H1 (cell line): ENCODE measurements around the gene PLAA. TPM values are rescaled to one million over a fixed set of nuclear protein-coding genes. Genes with fewer than 3 reads are reported as not detected.

ENCODE experiments used
- SIRT6 ChIP-seq: IDR thresholded peaks from one replicate; pipeline ENCODE4 v1.7.1; 2012; ENCODE audit warnings: low read length, inconsistent platforms
- TAF7 ChIP-seq: optimal IDR thresholded peaks from 2 replicates; pipeline ENCODE3; 2011; ENCODE audit warnings: low read depth, mild to moderate bottlenecking, inconsistent platforms, low read length, moderate library complexity, borderline replicate concordance
- polyA plus RNA-seq, 7 experiments: library from polyadenylated mRNA; depleted of rRNA in 3 of 7; stranded (reverse) in 5 of 7; unstranded in 2 of 7; fragments of >200 nt in 5 of 7; fragments of 200-250 nt in 2 of 7; gene quantifications; 1 replicate in 5 of 7; 2 replicates in 1 of 7; 4 replicates in 1 of 7; pipeline versions ENCODE4 v1.2.1 to v1.2.3, GENCODE V29; 2011 to 2013; ENCODE audit warnings: missing spikeins in 2 of 7, mixed read lengths in 2 of 7
- total RNA-seq: library from RNA; stranded (reverse); fragmentation: NEBNext Ultra II Directional; extraction: Animal tissue kit (Norgen Biotek cat#: 25700); gene quantifications from 2 replicates; pipeline ENCODE4 v1.2.1, GENCODE V29; 2021
- TF ChIP-seq, protein P1 (sequence below): fragments of 300-600 bp; sonication (generic); IDR thresholded peaks from 2 replicates; pipeline ENCODE4 v1.7.1; 2012; ENCODE audit warnings: low read length, moderate library complexity, mild to moderate bottlenecking, inconsistent platforms; ENCODE audit not compliant: insufficient replicate concordance

The PLAA gene
- total and polyA plus RNA-seq, 2 of the 8 experiments (the other 6 are each of a cell fraction or from before 2014, with no cell fraction given): 19.2 to 64.2 TPM

GRCh38 chr9:26956860-26957233 lies 9.8 kb upstream of the PLAA start (continued):
- TF ChIP-seq, protein P1, sequence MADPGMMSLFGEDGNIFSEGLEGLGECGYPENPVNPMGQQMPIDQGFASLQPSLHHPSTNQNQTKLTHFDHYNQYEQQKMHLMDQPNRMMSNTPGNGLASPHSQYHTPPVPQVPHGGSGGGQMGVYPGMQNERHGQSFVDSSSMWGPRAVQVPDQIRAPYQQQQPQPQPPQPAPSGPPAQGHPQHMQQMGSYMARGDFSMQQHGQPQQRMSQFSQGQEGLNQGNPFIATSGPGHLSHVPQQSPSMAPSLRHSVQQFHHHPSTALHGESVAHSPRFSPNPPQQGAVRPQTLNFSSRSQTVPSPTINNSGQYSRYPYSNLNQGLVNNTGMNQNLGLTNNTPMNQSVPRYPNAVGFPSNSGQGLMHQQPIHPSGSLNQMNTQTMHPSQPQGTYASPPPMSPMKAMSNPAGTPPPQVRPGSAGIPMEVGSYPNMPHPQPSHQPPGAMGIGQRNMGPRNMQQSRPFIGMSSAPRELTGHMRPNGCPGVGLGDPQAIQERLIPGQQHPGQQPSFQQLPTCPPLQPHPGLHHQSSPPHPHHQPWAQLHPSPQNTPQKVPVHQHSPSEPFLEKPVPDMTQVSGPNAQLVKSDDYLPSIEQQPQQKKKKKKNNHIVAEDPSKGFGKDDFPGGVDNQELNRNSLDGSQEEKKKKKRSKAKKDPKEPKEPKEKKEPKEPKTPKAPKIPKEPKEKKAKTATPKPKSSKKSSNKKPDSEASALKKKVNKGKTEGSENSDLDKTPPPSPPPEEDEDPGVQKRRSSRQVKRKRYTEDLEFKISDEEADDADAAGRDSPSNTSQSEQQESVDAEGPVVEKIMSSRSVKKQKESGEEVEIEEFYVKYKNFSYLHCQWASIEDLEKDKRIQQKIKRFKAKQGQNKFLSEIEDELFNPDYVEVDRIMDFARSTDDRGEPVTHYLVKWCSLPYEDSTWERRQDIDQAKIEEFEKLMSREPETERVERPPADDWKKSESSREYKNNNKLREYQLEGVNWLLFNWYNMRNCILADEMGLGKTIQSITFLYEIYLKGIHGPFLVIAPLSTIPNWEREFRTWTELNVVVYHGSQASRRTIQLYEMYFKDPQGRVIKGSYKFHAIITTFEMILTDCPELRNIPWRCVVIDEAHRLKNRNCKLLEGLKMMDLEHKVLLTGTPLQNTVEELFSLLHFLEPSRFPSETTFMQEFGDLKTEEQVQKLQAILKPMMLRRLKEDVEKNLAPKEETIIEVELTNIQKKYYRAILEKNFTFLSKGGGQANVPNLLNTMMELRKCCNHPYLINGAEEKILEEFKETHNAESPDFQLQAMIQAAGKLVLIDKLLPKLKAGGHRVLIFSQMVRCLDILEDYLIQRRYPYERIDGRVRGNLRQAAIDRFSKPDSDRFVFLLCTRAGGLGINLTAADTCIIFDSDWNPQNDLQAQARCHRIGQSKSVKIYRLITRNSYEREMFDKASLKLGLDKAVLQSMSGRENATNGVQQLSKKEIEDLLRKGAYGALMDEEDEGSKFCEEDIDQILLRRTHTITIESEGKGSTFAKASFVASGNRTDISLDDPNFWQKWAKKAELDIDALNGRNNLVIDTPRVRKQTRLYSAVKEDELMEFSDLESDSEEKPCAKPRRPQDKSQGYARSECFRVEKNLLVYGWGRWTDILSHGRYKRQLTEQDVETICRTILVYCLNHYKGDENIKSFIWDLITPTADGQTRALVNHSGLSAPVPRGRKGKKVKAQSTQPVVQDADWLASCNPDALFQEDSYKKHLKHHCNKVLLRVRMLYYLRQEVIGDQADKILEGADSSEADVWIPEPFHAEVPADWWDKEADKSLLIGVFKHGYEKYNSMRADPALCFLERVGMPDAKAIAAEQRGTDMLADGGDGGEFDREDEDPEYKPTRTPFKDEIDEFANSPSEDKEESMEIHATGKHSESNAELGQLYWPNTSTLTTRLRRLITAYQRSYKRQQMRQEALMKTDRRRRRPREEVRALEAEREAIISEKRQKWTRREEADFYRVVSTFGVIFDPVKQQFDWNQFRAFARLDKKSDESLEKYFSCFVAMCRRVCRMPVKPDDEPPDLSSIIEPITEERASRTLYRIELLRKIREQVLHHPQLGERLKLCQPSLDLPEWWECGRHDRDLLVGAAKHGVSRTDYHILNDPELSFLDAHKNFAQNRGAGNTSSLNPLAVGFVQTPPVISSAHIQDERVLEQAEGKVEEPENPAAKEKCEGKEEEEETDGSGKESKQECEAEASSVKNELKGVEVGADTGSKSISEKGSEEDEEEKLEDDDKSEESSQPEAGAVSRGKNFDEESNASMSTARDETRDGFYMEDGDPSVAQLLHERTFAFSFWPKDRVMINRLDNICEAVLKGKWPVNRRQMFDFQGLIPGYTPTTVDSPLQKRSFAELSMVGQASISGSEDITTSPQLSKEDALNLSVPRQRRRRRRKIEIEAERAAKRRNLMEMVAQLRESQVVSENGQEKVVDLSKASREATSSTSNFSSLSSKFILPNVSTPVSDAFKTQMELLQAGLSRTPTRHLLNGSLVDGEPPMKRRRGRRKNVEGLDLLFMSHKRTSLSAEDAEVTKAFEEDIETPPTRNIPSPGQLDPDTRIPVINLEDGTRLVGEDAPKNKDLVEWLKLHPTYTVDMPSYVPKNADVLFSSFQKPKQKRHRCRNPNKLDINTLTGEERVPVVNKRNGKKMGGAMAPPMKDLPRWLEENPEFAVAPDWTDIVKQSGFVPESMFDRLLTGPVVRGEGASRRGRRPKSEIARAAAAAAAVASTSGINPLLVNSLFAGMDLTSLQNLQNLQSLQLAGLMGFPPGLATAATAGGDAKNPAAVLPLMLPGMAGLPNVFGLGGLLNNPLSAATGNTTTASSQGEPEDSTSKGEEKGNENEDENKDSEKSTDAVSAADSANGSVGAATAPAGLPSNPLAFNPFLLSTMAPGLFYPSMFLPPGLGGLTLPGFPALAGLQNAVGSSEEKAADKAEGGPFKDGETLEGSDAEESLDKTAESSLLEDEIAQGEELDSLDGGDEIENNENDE: no peak
- TF ChIP-seq TAF7 (no peak), SIRT6 (no peak)
